Measurements from ENCODE around the gene UQCRC2. TPM values are rescaled to one million over a fixed set of nuclear protein-coding genes. Genes with fewer than 3 reads are reported as not detected.
A peak's percentile ranks its signal among the peaks of the same experiment; 100 is the strongest.

Gene UQCRC2
- total RNA-seq, 3 donors from 2014 or later = 349 to 569 (median 470) TPM

DNA sequence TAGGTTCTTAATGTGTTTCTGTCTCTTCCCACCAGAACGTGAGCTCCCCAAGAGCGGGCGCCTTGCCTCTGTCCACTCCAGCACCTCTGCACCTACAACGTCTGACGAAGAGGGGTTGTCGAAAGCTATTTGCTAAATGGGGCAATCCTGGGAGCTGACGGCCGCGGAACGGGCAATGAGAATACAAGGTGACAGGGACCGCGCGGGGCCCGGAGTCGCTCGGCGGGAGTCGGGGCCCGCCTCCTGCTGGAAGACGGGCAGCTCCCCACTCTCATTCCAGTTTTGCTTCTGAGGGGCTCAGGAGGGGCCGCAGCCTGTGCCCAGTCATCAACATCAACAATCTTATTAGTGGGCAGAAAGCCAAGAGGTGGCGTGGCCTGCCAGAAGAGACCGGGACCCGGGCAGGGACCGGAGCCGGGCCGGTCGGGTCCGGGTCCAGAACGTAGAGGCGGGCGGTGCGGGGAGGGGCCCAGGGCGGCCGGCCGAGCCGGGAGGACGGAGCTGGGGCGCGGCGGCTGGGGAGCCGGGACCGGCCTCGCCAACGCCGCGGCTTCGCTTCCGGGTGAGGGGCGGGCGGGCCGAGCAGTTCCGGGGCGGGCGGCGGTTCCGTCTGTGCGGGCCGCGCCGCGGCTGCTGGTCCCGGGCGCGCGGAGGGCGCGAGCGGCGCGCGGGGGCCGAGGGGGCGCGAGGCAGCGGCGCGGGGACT lies 54.5 kb downstream of the UQCRC2 start, which contains the start of gene MOSMO:
TSS of gene MOSMO (plus strand) at position 603 of the 706 bp plus-strand sequence. CDS start 191 bp downstream, outside the sequence.
- intact Hi-C loops (cut with DNase I, micrococcal nuclease) = loop anchor here in 1 of 2 donors (10.0 kb wide), 2 partner anchors 67 to 177 kb away; no protein-coding TSS in a partner anchor
- Histone ChIP-seq H3K4me3 (peak within 1 kb of the TSS; percentile 84), H3K4me1 (ENCODE audit: low read depth) (peaks cover 10% of the 10 kb centered on the region), H3K36me3 (ENCODE audit: low read depth) (no peaks in the 10 kb centered on the region), H3K9me3 (no peaks in the 10 kb centered on the region)
- TF ChIP-seq, protein P1, sequence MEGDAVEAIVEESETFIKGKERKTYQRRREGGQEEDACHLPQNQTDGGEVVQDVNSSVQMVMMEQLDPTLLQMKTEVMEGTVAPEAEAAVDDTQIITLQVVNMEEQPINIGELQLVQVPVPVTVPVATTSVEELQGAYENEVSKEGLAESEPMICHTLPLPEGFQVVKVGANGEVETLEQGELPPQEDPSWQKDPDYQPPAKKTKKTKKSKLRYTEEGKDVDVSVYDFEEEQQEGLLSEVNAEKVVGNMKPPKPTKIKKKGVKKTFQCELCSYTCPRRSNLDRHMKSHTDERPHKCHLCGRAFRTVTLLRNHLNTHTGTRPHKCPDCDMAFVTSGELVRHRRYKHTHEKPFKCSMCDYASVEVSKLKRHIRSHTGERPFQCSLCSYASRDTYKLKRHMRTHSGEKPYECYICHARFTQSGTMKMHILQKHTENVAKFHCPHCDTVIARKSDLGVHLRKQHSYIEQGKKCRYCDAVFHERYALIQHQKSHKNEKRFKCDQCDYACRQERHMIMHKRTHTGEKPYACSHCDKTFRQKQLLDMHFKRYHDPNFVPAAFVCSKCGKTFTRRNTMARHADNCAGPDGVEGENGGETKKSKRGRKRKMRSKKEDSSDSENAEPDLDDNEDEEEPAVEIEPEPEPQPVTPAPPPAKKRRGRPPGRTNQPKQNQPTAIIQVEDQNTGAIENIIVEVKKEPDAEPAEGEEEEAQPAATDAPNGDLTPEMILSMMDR (IDR thresholded peaks at IDR 0.05) = no peak
- ATAC-seq (peak; percentile 95), DNase-seq (peak; percentile 75 to 87 (median 80))

DNA sequence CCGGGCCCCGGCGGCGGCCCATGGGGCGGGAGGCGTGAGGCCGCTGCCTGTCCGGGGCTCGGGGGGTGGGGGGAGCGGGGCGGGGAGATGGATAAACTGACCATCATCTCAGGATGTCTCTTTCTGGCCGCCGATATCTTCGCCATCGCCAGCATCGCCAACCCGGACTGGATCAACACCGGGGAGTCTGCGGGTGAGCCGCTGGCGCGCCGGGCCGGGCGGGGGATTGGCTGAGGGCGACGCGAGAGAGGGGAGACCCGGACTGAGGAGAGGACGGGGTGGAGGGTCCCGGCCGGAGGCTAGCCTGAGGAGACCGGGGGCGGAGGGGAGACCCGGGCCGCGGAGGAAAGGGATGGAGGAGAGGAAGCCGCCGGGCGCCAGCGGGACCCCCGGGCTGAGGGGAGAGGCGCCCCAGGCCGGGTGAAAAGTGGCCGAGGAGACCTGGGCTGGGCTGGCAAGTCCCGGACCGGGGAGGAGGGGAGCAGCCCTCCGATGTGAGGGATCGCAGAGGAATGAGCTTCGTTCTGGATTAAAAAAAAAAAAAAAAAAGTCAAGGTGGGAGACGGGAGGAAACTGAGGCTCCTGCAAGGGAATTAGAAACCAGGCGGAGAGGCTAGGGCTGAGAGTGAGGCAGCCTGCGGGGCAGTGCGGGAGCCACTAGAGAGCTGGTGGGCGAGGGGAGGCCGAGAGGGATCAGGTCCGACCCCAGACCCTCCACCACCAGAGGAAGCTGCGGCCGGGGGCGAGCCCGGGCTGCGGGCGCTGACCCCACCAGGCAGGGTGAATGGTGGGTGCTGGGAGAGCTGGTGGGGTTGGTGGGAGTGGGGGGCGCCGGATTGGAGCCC lies 55.3 kb downstream of the UQCRC2 start:
- H3K36me3 ChIP-seq (ENCODE audit: low read depth) = no peaks in the 10 kb centered on the region
- intact Hi-C loops (cut with DNase I, micrococcal nuclease) = loop anchor here in 1 of 2 donors (10.0 kb wide), 2 partner anchors 66 to 176 kb away; no protein-coding TSS in a partner anchor
- H3K4me1 ChIP-seq (ENCODE audit: low read depth) = peaks cover 10% of the 10 kb centered on the region
- H3K4me3 ChIP-seq = peak overlapping the region; percentile 84
- peak; percentile 10 for ATAC-seq
- no peaks in the 10 kb centered on the region for H3K9me3 ChIP-seq
- peak; percentile 24 to 63 (median 59) for DNase-seq
- TF ChIP-seq, protein P1 (IDR thresholded peaks at IDR 0.05) = no peak

DNA sequence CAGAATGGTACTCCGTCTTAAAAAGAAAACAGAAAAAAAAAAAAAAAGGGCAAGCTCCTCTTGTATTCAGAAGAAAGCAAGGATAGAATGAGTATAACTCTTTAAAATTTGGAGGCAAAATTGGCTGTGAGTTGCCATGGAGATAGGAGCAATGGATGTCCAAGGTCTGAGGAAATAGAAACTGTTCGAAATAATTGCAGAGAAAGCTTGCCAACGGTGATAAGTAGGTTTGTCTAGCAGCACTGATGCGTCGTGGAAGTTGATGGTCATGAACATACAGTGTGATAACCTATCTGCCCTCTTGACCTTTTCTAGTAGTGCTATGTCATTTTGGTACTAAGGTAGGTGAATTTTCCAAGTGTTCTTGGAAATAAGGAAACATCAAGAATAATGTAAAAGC lies 57.7 kb downstream of the UQCRC2 start:
- no peak overlapping the region for H3K4me3 ChIP-seq
- H3K9me3 ChIP-seq = no peaks in the 10 kb centered on the region
- no peaks in the 10 kb centered on the region for H3K36me3 ChIP-seq (ENCODE audit: low read depth)
- peaks cover 10% of the 10 kb centered on the region for H3K4me1 ChIP-seq (ENCODE audit: low read depth)
- no peak for DNase-seq
- TF ChIP-seq, protein P1 (IDR thresholded peaks at IDR 0.05) = no peak
- intact Hi-C loops (cut with DNase I, micrococcal nuclease) = loop anchor here in 1 of 2 donors (10.0 kb wide), 1 partner anchor 174 kb away; no protein-coding TSS in a partner anchor
- no peak for ATAC-seq

DNA sequence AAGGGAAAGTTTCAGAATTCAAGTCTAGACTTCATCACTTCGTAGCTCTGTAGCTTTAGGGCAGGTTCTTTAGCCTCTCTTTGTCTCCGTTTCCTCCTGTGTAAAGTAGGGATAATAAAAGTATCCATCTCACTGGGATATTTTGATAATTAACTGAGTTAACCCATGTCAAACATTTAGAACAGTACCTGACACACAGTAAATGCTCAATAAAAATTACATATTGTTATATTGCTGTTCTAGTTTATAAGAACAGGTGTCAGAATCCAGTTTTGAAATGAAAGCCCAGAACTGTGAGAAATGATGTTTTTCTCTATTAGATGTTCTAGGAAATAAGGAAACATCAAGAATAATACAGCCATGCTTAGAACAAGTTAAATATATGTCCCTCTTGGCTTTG lies 59.1 kb downstream of the UQCRC2 start:
- TF ChIP-seq, protein P1 (IDR thresholded peaks at IDR 0.05) = no peak
- peaks cover 10% of the 10 kb centered on the region for H3K4me1 ChIP-seq (ENCODE audit: low read depth)

DNA sequence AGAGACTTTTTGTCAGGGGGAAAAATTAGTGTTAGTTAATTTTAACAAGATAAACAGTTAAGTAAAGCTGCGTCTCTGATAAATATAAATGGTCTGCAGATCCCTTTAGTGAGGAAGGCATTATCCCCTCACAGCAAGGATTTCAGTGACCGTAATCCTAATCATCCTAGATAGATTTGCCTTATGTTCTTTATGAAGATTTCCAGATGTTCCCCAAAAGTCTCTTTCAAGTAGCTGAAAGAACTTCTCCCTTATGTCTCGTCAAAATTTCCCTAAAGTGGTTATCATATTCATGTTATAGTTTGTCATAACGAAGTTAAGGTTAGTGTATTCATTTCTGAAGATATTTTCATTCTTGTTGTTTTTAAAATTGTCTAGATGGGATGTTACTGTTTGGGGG lies 60.3 kb downstream of the UQCRC2 start:
- intact Hi-C loops (cut with DNase I, micrococcal nuclease) = loop anchor here in 1 of 2 donors (10.0 kb wide), 1 partner anchor 171 kb away; no protein-coding TSS in a partner anchor
- TF ChIP-seq, protein P1 (IDR thresholded peaks at IDR 0.05) = no peak
- ATAC-seq = no peak
- Histone ChIP-seq H3K36me3 (ENCODE audit: low read depth) (no peaks in the 10 kb centered on the region), H3K9me3 (no peaks in the 10 kb centered on the region), H3K4me1 (ENCODE audit: low read depth) (peaks cover 10% of the 10 kb centered on the region), H3K4me3 (no peak overlapping the region)
- no peak for DNase-seq

More for the DNA sequence above, 59.1 kb downstream of the UQCRC2 start:
- Histone ChIP-seq H3K9me3 (no peaks in the 10 kb centered on the region), H3K4me3 (no peak overlapping the region), H3K36me3 (ENCODE audit: low read depth) (no peaks in the 10 kb centered on the region)
- intact Hi-C loops (cut with DNase I, micrococcal nuclease) = loop anchor here in 1 of 2 donors (10.0 kb wide), 1 partner anchor 173 kb away; no protein-coding TSS in a partner anchor
- ATAC-seq = no peak
- DNase-seq = no peak
